Muscle of leg (tissue), 11 donors: ENCODE data around the gene SIVA1. TPM values are rescaled to one million over a fixed set of nuclear protein-coding genes. Genes with fewer than 3 reads are reported as not detected.
A peak's percentile ranks its signal among the peaks of the same experiment; 100 is the strongest.

ENCODE experiments used
- DNase-seq: peaks from one replicate; pipeline ENCODE4 v3.0.0; 2013
- H3K27ac ChIP-seq: one replicate; pipeline ENCODE4 v1.5.1; 2013; ENCODE audit warnings: mild to moderate bottlenecking, low read length, control low read depth
- H3K27me3 ChIP-seq: one replicate; pipeline ENCODE4 v1.6.1; 2013; ENCODE audit warnings: low read length; ENCODE audit not compliant: control insufficient read depth, insufficient read depth
- H3K36me3 ChIP-seq: one replicate; pipeline ENCODE4 v1.6.1; 2013; ENCODE audit warnings: low read length; ENCODE audit not compliant: control insufficient read depth, insufficient read depth
- H3K4me1 ChIP-seq: one replicate; pipeline ENCODE4 v1.6.1; 2013; ENCODE audit warnings: low read length; ENCODE audit not compliant: control insufficient read depth, insufficient read depth
- H3K4me3 ChIP-seq: one replicate; pipeline ENCODE4 v1.5.1; 2013; ENCODE audit warnings: low read length, control low read depth
- H3K9me3 ChIP-seq: replicated peaks from 2 replicates; pipeline ENCODE4 v1.6.1; 2013; ENCODE audit warnings: low read depth, low read length; ENCODE audit not compliant: control insufficient read depth
- WGBS: methylation state at CpG from one replicate; pipeline ENCODE4 v1.1.5; 2013; ENCODE audit warnings: missing lambda C conversion rate; ENCODE audit not compliant: insufficient coverage; 5-methylcytosine and 5-hydroxymethylcytosine counted together
- polyA plus RNA-seq, 8 donors: library from polyadenylated mRNA; unstranded; fragments of 120-200 nt; gene quantifications; one replicate each; pipeline versions ENCODE4 v1.2.1 to v1.2.3, GENCODE V29; 2013; ENCODE audit warnings: inconsistent platforms in 1 of 8, low replicate concordance in 1 of 8; ENCODE audit not compliant: insufficient read length in 8 of 8, insufficient read depth in 1 of 8
- total RNA-seq: library from RNA; stranded (reverse); fragments of 120-200 nt; gene quantifications from one replicate; pipeline ENCODE4 v1.2.4, GENCODE V29; 2013

SIVA1 gene
- total and polyA plus RNA-seq, 9 donors = 66.1 to 110 (median 82.4) TPM

DNA sequence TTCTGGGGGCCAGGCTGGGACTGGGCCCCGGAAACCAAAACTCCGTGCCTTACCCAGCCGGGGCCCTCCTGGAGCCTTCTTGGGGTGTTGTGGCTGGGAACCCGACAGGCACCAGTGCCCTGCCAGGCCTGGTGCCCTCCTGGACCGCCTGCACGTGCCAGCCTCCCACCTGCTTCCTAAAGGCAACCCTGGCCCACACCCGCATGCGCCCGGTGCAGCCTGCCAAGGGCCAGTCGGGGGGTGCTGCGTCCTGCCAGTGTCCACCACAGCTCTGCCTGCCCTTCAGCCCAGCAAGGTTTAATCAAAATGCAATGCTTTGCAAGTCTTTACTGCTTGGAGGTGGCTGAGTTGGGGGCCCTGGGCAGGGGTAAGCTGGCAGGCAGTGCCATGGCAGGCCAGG, 34.1 kb upstream of the SIVA1 start:
- Histone ChIP-seq H3K27ac (no peak overlapping the region), H3K36me3 (peaks cover 53% of the 10 kb centered on the region), H3K4me3 (no peak overlapping the region), H3K9me3 (no peaks in the 10 kb centered on the region), H3K4me1 (peaks cover 52% of the 10 kb centered on the region), H3K27me3 (no peaks in the 10 kb centered on the region)
- DNase-seq = no peak
- 85% methylated on average over 10 of the region's 11 CpGs for WGBS

DNA sequence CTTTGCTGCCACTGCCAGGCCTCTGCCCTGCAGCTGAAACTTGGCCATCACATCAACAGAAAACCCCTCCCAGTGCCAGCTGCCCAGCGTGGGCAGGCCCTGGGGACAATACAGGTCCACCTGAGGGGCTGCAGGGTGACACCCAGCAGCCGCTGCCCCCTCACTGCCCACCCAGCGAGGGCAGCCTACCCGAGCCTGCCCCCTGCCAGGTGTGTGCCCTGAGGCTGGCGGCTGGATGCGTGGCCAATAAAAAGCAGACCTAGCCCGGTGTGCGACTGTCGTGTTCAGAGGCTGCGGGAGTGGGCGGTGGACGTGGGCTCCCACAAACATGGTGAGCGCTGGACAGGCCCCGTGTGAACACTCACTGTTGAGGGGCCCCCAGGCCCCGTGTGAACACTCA, 33.6 kb upstream of the SIVA1 start:
- Histone ChIP-seq H3K9me3 (no peaks in the 10 kb centered on the region), H3K4me3 (no peak overlapping the region), H3K36me3 (peaks cover 48% of the 10 kb centered on the region), H3K4me1 (peaks cover 53% of the 10 kb centered on the region), H3K27ac (no peak overlapping the region), H3K27me3 (no peaks in the 10 kb centered on the region)
- 76% methylated on average over 15 of the region's 15 CpGs for WGBS
- no peak for DNase-seq

DNA sequence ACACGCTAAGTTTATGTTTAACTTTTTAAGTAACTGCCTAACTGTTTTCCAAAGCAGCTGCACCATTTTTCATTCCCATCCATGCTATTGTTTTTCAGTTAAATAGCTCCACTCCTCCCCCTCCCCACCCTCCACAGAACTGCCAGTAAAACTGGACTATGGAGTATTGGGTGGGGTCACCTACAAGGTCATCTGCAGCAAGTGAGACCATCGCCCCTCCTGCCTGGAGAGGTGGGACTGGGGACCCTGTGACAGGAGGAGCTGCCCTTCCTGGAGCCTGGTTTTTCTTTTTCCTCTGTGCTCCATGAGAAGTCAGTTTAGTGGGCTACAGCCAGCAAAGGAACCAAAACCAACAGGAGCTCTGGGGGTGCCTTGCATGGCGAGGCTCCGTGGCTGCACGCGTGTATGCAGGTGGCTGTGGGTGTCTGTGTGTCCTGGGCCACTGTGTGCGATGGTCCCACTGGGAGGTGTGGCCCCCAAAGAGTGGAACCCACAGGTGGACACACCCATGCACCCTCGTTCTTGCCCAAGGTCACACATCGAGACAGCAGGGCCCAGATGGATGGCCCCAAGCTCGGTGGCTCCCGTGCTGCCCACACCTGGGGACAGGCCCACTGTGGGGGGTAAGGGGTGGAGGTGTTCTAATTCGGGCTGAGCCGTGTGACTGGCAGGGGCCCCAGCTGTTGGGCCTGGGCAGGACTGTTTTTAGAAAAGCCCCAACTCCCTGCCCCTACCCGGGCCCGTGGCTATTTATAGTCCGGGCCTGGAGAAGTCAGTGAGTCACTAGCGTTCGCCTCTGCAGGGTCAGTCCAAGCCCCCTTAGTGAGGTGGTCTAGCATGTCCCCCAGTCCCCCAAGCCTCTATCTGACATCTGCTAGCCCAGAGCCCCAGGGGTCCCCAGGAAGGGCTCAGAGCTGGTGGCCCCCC, 31.2 kb upstream of the SIVA1 start:
- peak overlapping the region; percentile 87 for H3K27ac ChIP-seq
- peaks cover 27% of the 10 kb centered on the region for H3K36me3 ChIP-seq
- no peaks in the 10 kb centered on the region for H3K27me3 ChIP-seq
- no peak overlapping the region for H3K4me3 ChIP-seq
- DNase-seq = peak; percentile 73
- no peaks in the 10 kb centered on the region for H3K9me3 ChIP-seq
- 75% methylated on average over 13 of the region's 18 CpGs for whole genome bisulfite sequencing
- H3K4me1 ChIP-seq = peaks cover 67% of the 10 kb centered on the region

DNA sequence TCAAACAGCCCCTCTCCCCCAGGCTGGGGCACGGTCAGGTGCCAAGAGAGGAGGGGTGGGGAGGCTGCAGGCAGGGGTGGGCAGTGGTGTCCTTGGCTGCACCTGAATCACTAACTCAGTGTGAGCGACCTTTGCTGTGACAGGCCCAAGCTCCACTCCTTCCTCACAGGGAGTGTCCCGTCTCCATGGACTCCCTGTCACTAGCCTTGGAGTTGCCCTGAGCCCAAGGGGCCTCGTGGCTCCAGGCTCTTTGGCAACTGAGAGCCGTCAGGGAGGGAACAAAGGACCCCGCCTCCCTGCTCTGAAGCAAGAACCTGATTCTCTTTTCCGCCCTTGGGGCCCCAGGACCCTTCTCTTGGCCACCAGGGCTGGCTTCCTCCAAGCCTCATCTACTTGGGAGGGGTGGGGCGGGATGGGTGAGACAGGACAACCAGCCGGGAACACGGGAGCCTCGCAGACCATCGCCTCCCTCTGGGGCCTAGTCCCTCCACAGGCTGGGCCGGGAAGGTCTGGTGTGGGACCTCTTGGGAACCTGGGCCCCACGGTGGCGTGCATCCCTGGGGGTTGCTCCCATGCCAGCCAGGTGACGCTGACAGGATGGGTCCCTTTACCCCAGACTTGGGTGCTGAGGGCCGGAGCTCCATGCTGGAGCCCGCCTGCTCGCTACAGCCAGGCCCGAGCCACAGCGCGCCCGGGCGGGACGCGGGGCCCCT, 29.9 kb upstream of the SIVA1 start:
- Histone ChIP-seq H3K4me3 (no peak overlapping the region), H3K4me1 (peaks cover 64% of the 10 kb centered on the region), H3K27me3 (no peaks in the 10 kb centered on the region), H3K9me3 (no peaks in the 10 kb centered on the region), H3K36me3 (peaks cover 19% of the 10 kb centered on the region), H3K27ac (peak overlapping the region; percentile 87)
- no peak for DNase-seq
- 48% methylated on average over 22 of the region's 26 CpGs for WGBS

DNA sequence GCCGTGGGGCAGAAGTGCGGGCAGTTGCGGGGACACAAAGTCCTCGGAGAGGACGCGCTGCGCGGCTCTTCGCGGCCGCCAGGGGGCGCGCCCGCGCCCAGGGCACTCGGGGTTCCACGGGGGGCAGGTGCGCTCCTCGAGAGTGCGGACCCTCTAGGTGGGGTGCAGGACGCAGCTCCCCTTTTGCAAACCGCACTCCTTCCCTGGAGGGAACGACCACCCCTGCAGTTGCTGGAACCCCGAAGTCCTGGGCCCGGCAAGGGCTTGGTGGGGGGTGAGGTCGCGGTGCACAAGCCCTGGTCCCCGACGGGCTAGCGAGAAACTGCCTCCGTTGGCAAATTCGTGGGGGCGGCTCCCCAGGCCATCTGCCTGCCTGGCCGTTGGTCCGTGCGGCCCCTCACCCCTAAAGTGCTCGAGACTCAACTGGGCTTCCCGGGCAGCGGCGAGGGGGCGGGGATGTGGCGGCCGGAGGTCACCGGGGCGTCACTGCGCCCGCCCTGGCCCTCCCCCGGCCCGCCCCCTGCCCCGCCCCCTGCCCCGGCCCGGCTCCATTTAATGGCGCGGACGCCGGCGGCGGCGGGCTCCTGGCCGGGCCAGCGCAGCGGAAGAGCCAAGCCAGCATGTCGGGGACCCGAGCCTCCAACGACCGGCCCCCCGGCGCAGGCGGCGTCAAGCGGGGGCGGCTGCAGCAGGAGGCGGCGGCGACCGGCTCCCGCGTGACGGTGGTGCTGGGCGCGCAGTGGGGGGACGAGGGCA, 29.1 kb upstream of the SIVA1 start, which contains the start of gene ADSS1:
Gene ADSS1 (plus strand): TSS at position 579 of the 756 bp plus-strand sequence. CDS start 42 bp downstream, at position 621.
- peak; percentile 70 for DNase-seq
- no peaks in the 10 kb centered on the region for H3K27me3 ChIP-seq
- H3K36me3 ChIP-seq = peaks cover 13% of the 10 kb centered on the region
- H3K27ac ChIP-seq = peak within 1 kb of the TSS; percentile 87
- H3K4me3 ChIP-seq = peak within 1 kb of the TSS; percentile 59
- peaks cover 57% of the 10 kb centered on the region for H3K4me1 ChIP-seq
- 2% methylated on average over 64 of the region's 82 CpGs for WGBS
- H3K9me3 ChIP-seq = no peaks in the 10 kb centered on the region

DNA sequence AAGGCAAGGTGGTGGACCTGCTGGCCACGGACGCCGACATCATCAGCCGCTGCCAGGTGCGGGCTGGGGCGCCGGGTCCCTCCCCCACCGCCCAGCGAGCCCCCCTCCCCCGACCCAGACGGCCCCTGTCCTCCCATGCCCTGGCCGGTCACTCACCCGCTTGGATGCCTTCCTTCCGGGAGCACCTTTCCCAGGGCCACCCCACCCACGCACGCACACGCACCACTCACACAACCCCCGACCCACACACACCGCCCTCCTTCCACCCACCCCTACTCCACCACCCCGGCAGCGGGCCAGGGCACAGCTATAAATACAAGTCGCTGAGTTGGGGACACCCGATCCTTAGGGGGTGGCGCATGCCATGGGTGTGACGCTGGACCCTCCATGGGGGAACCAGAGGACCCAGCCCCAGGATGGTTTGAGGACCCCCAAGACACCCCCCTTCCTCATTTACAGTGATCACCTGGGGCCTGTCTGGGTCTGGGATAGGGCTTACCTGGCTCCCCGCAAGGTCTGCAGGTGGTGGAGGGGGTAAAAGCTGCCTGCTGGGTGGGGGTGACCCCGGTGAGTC, 28.5 kb upstream of the SIVA1 start:
- peaks cover 53% of the 10 kb centered on the region for H3K4me1 ChIP-seq
- H3K9me3 ChIP-seq = no peaks in the 10 kb centered on the region
- peaks cover 7% of the 10 kb centered on the region for H3K36me3 ChIP-seq
- peak overlapping the region; percentile 59 for H3K4me3 ChIP-seq
- 2% methylated on average over 25 of the region's 27 CpGs for whole genome bisulfite sequencing
- DNase-seq = peak; percentile 68
- H3K27ac ChIP-seq = peak overlapping the region; percentile 71
- H3K27me3 ChIP-seq = no peaks in the 10 kb centered on the region

DNA sequence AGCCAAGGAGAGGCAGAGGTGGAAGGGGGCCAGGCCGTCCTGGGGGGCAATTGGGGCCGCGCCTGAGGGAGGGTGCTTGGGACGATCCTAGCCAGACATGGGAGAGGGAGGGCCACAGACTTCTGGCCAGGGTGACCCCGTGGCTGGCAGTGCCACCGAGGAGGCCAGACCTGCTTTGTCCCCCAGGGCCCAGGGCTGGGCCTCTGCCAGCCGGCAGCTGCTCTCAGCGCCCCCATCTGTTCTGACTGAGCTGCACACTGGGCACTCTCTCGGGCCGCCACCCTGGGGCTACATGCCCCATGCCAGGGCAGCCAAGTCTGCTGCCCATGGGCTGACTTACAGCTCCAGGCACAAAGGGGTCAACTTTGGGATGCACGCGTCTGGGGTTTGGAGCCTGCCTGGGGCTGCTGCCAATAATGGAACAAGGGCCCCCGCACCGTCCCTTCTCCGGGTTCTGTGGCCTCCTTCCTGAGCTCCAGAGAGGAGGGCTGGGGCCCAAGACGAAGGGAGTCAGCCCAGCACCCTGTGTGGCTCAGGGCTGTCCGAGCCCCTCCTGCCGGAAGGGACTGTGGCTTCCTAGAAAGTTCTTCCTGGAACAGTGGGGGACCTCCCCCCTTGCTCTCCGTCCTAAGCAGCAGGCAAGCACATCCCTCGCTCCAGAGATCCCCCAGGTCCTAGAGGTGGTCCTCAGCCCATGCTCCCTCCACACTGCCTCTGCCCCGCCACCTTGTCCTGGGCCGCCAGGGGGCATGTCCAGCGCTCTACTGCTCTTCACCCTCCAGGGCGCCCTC, 27.8 kb upstream of the SIVA1 start:
- Histone ChIP-seq H3K27ac (peak overlapping the region; percentile 71), H3K27me3 (no peaks in the 10 kb centered on the region), H3K4me3 (peak overlapping the region; percentile 59), H3K9me3 (no peaks in the 10 kb centered on the region), H3K4me1 (peaks cover 53% of the 10 kb centered on the region), H3K36me3 (no peaks in the 10 kb centered on the region)
- peak; percentile 92 for DNase-seq
- WGBS = 8% methylated on average over 24 of the region's 24 CpGs

DNA sequence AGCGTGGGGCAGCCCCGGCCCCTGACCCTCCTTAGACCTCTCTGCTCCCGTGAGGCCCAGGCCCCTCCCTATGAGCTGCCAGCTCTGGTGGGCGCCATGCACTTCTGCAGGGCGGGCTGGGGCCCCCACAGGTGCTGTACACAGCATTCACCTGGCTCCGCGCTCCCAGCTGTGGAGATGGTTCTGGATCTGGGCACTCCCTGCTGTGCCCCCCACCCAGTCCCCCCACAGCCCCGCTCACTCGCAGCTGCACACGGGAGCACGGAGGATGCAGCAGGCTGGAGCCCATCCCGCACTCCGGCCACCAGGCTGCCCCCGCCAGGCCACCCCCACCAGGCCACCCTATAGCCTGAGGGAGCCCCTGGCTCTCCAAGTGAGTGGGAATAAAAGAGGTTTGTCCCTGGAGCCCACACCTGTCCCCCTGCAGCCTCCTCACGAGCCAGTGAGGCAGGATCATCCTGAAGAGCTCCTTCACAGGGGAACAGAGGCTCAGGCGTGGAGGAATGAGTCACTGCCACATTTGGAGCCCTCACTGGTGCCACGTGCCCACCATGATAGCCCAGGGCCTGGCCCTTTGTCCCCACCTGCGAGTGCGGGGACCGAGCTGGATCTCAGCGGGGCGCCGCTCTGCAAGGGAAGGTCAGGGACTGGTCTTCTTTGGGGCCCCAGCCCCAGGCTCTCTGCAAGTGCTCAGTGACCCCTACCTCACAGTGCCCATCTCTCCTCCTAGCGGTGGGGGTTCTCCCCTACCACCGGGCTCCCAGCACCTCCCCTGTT, 27.0 kb upstream of the SIVA1 start:
- Histone ChIP-seq H3K27me3 (no peaks in the 10 kb centered on the region), H3K36me3 (no peaks in the 10 kb centered on the region), H3K9me3 (no peaks in the 10 kb centered on the region), H3K27ac (peak overlapping the region; percentile 71), H3K4me3 (peak overlapping the region; percentile 59), H3K4me1 (peaks cover 53% of the 10 kb centered on the region)
- 59% methylated on average over 14 of the region's 25 CpGs for WGBS
- DNase-seq = no peak
